HEK293 (cell line): ENCODE data around the gene PCBP3.

Experiments used
- EGR2 ChIP-seq: fragments of 450-650 bp; formaldehyde crosslinking; IDR thresholded peaks from 2 replicates; pipeline ENCODE4 v1.5.1; 2016; ENCODE audit warnings: low read depth, missing biosample characterization, missing genetic modification characterization
- REPIN1 ChIP-seq: fragments of 450-650 bp; formaldehyde crosslinking; IDR thresholded peaks from 2 replicates; pipeline ENCODE4 v1.5.1; 2017; ENCODE audit warnings: missing biosample characterization, missing genetic modification characterization, low read depth
- SP2 ChIP-seq: fragments of 450-650 bp; formaldehyde crosslinking; IDR thresholded peaks from 2 replicates; pipeline ENCODE4 v1.5.1; 2016; ENCODE audit warnings: missing biosample characterization, missing genetic modification characterization
- TCF7L2 ChIP-seq: IDR thresholded peaks from 2 replicates; pipeline ENCODE4 v1.6.1; 2011; ENCODE audit warnings: low read depth, mild to moderate bottlenecking, inconsistent platforms, low read length, moderate library complexity, borderline replicate concordance
- ZNF114 ChIP-seq: fragments of 450-650 bp; formaldehyde crosslinking; IDR thresholded peaks from 2 replicates; pipeline ENCODE4 v1.5.0; 2017; ENCODE audit warnings: missing biosample characterization, missing genetic modification characterization
- ZNF184 ChIP-seq: fragments of 450-650 bp; IDR thresholded peaks from 2 replicates; pipeline ENCODE4 v1.5.1; 2018; ENCODE audit warnings: missing biosample characterization, mild to moderate bottlenecking, missing genetic modification characterization
- ZNF292 ChIP-seq: fragments of 450-650 bp; formaldehyde crosslinking; IDR thresholded peaks from 2 replicates; pipeline ENCODE4 v1.5.1; 2016; ENCODE audit warnings: low read depth, missing biosample characterization, missing genetic modification characterization, borderline replicate concordance
- ZNF302 ChIP-seq: fragments of 450-650 bp; formaldehyde crosslinking; IDR thresholded peaks from 2 replicates; pipeline ENCODE4 v1.5.1; 2016; ENCODE audit warnings: missing biosample characterization, missing genetic modification characterization, low read depth
- TF ChIP-seq, protein P1 (sequence below): fragments of 450-650 bp; formaldehyde crosslinking; IDR thresholded peaks from 2 replicates; pipeline ENCODE4 v1.5.1; 2016; ENCODE audit warnings: missing biosample characterization, missing genetic modification characterization
- TF ChIP-seq, protein P2 (sequence below): fragments of 450-650 bp; formaldehyde crosslinking; IDR thresholded peaks from 2 replicates; pipeline ENCODE4 v1.5.1; 2016; ENCODE audit warnings: missing biosample characterization, missing genetic modification characterization
- TF ChIP-seq, protein P3 (sequence below): fragments of 450-650 bp; formaldehyde crosslinking; IDR thresholded peaks from 2 replicates; pipeline ENCODE4 v1.5.1; 2016; ENCODE audit warnings: missing biosample characterization, missing genetic modification characterization
- TF ChIP-seq, protein P4 (sequence below): fragments of 450-650 bp; formaldehyde crosslinking; IDR thresholded peaks from 2 replicates; pipeline ENCODE4 v1.5.1; 2016; ENCODE audit warnings: missing biosample characterization, missing genetic modification characterization
- TF ChIP-seq, protein P5 (sequence below): IDR thresholded peaks from 2 replicates; pipeline ENCODE4 v1.6.1; 2011; ENCODE audit warnings: mild to moderate bottlenecking, low read depth, low read length, borderline replicate concordance

DNA sequence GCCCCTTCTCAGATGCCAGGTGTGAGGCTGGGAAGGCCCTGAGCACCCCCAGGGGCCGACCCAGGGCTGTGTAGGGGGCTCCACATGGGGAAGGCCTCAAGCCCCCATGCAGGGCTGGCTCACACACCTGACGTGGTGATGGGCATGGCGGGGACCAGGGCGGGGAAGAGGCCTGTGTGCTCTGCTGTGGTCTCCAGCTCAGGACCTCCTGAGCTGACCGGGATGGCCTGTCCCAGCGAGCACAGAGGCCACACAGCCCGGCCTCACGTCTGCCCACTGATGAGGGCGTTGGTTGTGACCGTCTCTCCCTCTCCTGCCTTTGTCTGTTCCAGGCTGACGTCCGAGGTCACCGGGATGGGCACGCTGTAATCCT lies 297.8 kb downstream of the PCBP3 start:
- TF ChIP-seq, protein P1, sequence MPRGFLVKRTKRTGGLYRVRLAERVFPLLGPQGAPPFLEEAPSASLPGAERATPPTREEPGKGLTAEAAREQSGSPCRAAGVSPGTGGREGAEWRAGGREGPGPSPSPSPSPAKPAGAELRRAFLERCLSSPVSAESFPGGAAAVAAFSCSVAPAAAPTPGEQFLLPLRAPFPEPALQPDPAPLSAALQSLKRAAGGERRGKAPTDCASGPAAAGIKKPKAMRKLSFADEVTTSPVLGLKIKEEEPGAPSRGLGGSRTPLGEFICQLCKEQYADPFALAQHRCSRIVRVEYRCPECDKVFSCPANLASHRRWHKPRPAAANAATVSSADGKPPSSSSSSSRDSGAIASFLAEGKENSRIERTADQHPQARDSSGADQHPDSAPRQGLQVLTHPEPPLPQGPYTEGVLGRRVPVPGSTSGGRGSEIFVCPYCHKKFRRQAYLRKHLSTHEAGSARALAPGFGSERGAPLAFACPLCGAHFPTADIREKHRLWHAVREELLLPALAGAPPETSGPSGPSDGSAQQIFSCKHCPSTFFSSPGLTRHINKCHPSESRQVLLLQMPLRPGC (tag by site-specific recombination): no peak
- no peak for TF ChIP-seq EGR2
- TF ChIP-seq, protein P2, sequence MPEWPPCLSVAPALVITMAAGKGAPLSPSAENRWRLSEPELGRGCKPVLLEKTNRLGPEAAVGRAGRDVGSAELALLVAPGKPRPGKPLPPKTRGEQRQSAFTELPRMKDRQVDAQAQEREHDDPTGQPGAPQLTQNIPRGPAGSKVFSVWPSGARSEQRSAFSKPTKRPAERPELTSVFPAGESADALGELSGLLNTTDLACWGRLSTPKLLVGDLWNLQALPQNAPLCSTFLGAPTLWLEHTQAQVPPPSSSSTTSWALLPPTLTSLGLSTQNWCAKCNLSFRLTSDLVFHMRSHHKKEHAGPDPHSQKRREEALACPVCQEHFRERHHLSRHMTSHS (tag by site-specific recombination): no peak
- TF ChIP-seq, protein P3, sequence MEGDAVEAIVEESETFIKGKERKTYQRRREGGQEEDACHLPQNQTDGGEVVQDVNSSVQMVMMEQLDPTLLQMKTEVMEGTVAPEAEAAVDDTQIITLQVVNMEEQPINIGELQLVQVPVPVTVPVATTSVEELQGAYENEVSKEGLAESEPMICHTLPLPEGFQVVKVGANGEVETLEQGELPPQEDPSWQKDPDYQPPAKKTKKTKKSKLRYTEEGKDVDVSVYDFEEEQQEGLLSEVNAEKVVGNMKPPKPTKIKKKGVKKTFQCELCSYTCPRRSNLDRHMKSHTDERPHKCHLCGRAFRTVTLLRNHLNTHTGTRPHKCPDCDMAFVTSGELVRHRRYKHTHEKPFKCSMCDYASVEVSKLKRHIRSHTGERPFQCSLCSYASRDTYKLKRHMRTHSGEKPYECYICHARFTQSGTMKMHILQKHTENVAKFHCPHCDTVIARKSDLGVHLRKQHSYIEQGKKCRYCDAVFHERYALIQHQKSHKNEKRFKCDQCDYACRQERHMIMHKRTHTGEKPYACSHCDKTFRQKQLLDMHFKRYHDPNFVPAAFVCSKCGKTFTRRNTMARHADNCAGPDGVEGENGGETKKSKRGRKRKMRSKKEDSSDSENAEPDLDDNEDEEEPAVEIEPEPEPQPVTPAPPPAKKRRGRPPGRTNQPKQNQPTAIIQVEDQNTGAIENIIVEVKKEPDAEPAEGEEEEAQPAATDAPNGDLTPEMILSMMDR (tag by site-specific recombination): no peak
- no peak for TF ChIP-seq ZNF302 (tag by site-specific recombination)
- no peak for TF ChIP-seq REPIN1
- TF ChIP-seq, protein P4, sequence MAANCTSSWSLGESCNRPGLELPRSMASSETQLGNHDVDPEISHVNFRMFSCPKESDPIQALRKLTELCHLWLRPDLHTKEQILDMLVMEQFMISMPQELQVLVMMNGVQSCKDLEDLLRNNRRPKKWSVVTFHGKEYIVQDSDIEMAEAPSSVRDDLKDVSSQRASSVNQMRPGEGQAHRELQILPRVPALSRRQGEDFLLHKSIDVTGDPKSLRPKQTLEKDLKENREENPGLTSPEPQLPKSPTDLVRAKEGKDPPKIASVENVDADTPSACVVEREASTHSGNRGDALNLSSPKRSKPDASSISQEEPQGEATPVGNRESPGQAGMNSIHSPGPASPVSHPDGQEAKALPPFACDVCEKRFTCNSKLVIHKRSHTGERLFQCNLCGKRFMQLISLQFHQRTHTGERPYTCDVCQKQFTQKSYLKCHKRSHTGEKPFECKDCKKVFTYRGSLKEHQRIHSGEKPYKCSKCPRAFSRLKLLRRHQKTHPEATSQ (tag by site-specific recombination): no peak
- TF ChIP-seq TCF7L2: no peak
- no peak for TF ChIP-seq ZNF292 (tag by site-specific recombination)
- TF ChIP-seq, protein P5, sequence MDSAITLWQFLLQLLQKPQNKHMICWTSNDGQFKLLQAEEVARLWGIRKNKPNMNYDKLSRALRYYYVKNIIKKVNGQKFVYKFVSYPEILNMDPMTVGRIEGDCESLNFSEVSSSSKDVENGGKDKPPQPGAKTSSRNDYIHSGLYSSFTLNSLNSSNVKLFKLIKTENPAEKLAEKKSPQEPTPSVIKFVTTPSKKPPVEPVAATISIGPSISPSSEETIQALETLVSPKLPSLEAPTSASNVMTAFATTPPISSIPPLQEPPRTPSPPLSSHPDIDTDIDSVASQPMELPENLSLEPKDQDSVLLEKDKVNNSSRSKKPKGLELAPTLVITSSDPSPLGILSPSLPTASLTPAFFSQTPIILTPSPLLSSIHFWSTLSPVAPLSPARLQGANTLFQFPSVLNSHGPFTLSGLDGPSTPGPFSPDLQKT: no peak
- TF ChIP-seq SP2 (tag by site-specific recombination): no peak
- no peak for TF ChIP-seq ZNF184 (tag by site-specific recombination)
- TF ChIP-seq ZNF114: no peak
